PC-3 (cell line): ENCODE results near the gene PRSS38. TPM values are rescaled to one million over a fixed set of nuclear protein-coding genes. Genes with fewer than 3 reads are reported as not detected.
A peak's percentile ranks its signal among the peaks of the same experiment; 100 is the strongest.

Source experiments
- ATAC-seq: fragments of 200-7000 bp; cut with Tn5 transposase; 2 replicates; pipeline ENCODE4 v1.9.1; 2020; ENCODE audit warnings: mild to moderate bottlenecking, moderate library complexity
- BruUV-seq: library from RNA; stranded (reverse); fragments of 400-500 nt; replicated peaks from 2 replicates; lab custom pipeline; 2021; lab: Mats Ljungman, UMichigan
- CTCF ChIA-PET: fragments of 300-600 bp; sonication (Branson Sonifier 250); formaldehyde crosslinking; loops from one replicate; lab custom pipeline; 2022; ENCODE audit warnings: antibody characterized with exemption; lab: Charles Lee
- POLR2A ChIA-PET: fragments of 300-600 bp; sonication (Branson Sonifier 250); formaldehyde crosslinking; loops from one replicate; lab custom pipeline; 2022; ENCODE audit warnings: antibody characterized with exemption; ENCODE audit not compliant: unreplicated experiment; lab: Charles Lee
- DNase-seq: peaks from one replicate; pipeline ENCODE4 v3.0.0-alpha.2; 2015
- H2AFZ ChIP-seq: fragments of 300-600 bp; sonication (generic); 2 replicates; pipeline ENCODE4 v1.6.0; 2016; ENCODE audit warnings: antibody characterized with exemption, low read length
- H3F3A ChIP-seq: fragments of 300-600 bp; sonication (generic); one replicate; pipeline ENCODE4 v1.6.0; 2017; ENCODE audit warnings: antibody characterized with exemption, low read length, control low read depth, mild to moderate bottlenecking; ENCODE audit not compliant: unreplicated experiment
- H3K27ac ChIP-seq: fragments of 300-600 bp; sonication (generic); 2 replicates; pipeline ENCODE4 v1.5.1; 2016; ENCODE audit warnings: mild to moderate bottlenecking, low read length
- H3K27me3 ChIP-seq: fragments of 300-600 bp; sonication (generic); 2 replicates; pipeline ENCODE4 v1.6.1; 2016; ENCODE audit warnings: low read length, mixed read lengths
- H3K36me3 ChIP-seq: fragments of 300-600 bp; sonication (generic); 2 replicates; pipeline ENCODE4 v1.6.1; 2016; ENCODE audit warnings: low read depth, mixed run types, low read length, mixed read lengths
- H3K4me1 ChIP-seq: fragments of 300-600 bp; sonication (generic); 2 replicates; pipeline ENCODE4 v1.5.1; 2016; ENCODE audit warnings: low read length; ENCODE audit not compliant: insufficient read depth
- H3K4me2 ChIP-seq: fragments of 300-600 bp; sonication (generic); 2 replicates; pipeline ENCODE4 v1.6.0; 2016; ENCODE audit warnings: low read length
- H3K4me3 ChIP-seq: fragments of 300-600 bp; sonication (generic); 2 replicates; pipeline ENCODE4 v1.5.1; 2016; ENCODE audit warnings: mild to moderate bottlenecking, low read length, mixed read lengths
- H3K79me2 ChIP-seq: fragments of 300-600 bp; sonication (generic); 2 replicates; pipeline ENCODE4 v1.6.1; 2017; ENCODE audit warnings: low read length, mixed read lengths
- H3K9ac ChIP-seq: fragments of 300-600 bp; sonication (generic); 2 replicates; pipeline ENCODE4 v1.6.0; 2016; ENCODE audit warnings: mild to moderate bottlenecking, low read length
- H3K9me2 ChIP-seq: fragments of 300-600 bp; sonication (generic); replicated peaks from 2 replicates; pipeline ENCODE4 v1.6.1; 2016; ENCODE audit warnings: mixed run types, low read length, mixed read lengths
- H3K9me3 ChIP-seq: fragments of 300-600 bp; sonication (generic); 2 replicates; pipeline ENCODE4 v1.6.1; 2016; ENCODE audit warnings: low read length, mixed read lengths
- H4K20me1 ChIP-seq: fragments of 300-600 bp; sonication (generic); 2 replicates; pipeline ENCODE4 v1.6.1; 2016; ENCODE audit warnings: low read length, mixed read lengths
- EZH2 ChIP-seq: fragments of 300-600 bp; sonication (generic); IDR thresholded peaks from one replicate; pipeline ENCODE4 v1.6.1; 2017; ENCODE audit warnings: antibody characterized with exemption, mild to moderate bottlenecking, low read length; ENCODE audit not compliant: unreplicated experiment
- EZH2phosphoT487 ChIP-seq: fragments of 300-600 bp; sonication (generic); IDR thresholded peaks from 2 replicates; pipeline ENCODE4 v1.6.1; 2018; ENCODE audit warnings: mild to moderate bottlenecking, antibody characterized with exemption, low read length, borderline replicate concordance
- intact Hi-C: fragments of 100-400 bp; cut with micrococcal nuclease; formaldehyde crosslinking; loops from 2 replicates; pipeline ENCODE4 v1.9.0; 2023
- total RNA-seq: library from RNA; depleted of rRNA; stranded (reverse); fragments of >200 nt; gene quantifications from 2 replicates; pipeline ENCODE4 v1.2.3, GENCODE V29; 2014
- TF ChIP-seq, protein P1 (sequence below): fragments of 300-600 bp; sonication (generic); conservative IDR thresholded peaks from 2 replicates; pipeline ENCODE4 v1.5.1; 2017; ENCODE audit warnings: antibody characterized with exemption, low read depth, mild to moderate bottlenecking, low read length

Gene PRSS38
- total RNA-seq, 1 experiment from 2014 or later = not detected

DNA sequence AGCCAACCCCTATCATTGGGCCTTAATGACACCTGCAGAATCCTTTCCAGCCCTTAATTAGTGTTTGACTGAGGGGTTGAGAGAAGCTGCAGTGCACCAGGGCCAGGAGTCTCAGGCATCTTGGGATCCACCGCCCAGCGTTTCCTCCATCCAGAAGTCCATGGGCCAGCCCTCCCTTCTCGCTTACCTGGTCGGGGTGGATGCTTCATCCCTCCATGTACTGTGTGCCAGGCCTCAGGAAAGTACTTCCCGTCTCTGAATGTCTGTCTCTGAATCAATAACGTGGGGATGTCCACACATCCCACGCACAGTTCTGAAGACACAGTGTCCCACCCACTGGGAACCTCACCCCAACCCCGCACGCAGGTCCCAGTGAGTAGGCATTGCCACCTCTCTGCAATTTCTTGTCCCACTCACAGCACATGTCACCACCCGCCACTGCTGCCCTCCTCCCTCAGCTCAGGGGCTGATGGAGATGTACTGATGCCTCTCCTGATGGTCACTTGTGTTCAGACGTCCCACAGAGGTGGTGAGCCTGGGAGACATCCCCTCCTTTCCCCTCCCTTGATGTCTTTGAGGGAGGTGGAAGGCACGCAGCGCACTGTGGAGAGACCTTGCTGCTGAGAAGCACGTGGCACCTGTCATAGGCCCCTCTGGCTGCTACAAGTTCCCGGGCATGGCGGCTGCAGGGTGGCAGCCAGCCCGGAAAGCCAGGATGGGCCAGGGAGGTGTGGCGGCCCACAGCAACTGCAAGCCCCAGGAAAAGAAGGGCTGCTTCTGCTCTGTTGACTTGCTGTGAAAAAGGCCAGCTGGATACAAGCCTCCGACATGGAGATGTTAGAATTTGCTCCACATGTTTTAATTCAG is 29.4 kb upstream of the PRSS38 start:
- H3K4me3 ChIP-seq = no peak overlapping the region
- no peak overlapping the region for H3K27ac ChIP-seq
- no peaks in the 10 kb centered on the region for H4K20me1 ChIP-seq
- BruUV-seq = no TSS peak
- ATAC-seq = no peak
- H3K79me2 ChIP-seq = no peaks in the 10 kb centered on the region
- ChIA-PET CTCF (no interaction called here), POLR2A (no interaction called here)
- H2AFZ ChIP-seq = no peak overlapping the region
- TF ChIP-seq, protein P1, sequence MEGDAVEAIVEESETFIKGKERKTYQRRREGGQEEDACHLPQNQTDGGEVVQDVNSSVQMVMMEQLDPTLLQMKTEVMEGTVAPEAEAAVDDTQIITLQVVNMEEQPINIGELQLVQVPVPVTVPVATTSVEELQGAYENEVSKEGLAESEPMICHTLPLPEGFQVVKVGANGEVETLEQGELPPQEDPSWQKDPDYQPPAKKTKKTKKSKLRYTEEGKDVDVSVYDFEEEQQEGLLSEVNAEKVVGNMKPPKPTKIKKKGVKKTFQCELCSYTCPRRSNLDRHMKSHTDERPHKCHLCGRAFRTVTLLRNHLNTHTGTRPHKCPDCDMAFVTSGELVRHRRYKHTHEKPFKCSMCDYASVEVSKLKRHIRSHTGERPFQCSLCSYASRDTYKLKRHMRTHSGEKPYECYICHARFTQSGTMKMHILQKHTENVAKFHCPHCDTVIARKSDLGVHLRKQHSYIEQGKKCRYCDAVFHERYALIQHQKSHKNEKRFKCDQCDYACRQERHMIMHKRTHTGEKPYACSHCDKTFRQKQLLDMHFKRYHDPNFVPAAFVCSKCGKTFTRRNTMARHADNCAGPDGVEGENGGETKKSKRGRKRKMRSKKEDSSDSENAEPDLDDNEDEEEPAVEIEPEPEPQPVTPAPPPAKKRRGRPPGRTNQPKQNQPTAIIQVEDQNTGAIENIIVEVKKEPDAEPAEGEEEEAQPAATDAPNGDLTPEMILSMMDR = no peak
- TF ChIP-seq EZH2phosphoT487 (no peak), EZH2 (no peak)
- no peak for DNase-seq
- intact Hi-C loops = loop anchor here (10.0 kb wide), 1 partner anchor 379 kb away; the partner anchor contains the start of gene IBA57
- H3K9me3 ChIP-seq = no peaks in the 10 kb centered on the region
- no peaks in the 10 kb centered on the region for H3K27me3 ChIP-seq
- H3K9me2 ChIP-seq = no peaks in the 10 kb centered on the region
- H3K9ac ChIP-seq = no peak overlapping the region
- peaks cover 5% of the 10 kb centered on the region; the same call in 1 of the 2 replicates for H3K36me3 ChIP-seq
- no peaks in the 10 kb centered on the region for H3F3A ChIP-seq
- peaks cover 18% of the 10 kb centered on the region for H3K4me1 ChIP-seq
- no peak overlapping the region for H3K4me2 ChIP-seq

DNA sequence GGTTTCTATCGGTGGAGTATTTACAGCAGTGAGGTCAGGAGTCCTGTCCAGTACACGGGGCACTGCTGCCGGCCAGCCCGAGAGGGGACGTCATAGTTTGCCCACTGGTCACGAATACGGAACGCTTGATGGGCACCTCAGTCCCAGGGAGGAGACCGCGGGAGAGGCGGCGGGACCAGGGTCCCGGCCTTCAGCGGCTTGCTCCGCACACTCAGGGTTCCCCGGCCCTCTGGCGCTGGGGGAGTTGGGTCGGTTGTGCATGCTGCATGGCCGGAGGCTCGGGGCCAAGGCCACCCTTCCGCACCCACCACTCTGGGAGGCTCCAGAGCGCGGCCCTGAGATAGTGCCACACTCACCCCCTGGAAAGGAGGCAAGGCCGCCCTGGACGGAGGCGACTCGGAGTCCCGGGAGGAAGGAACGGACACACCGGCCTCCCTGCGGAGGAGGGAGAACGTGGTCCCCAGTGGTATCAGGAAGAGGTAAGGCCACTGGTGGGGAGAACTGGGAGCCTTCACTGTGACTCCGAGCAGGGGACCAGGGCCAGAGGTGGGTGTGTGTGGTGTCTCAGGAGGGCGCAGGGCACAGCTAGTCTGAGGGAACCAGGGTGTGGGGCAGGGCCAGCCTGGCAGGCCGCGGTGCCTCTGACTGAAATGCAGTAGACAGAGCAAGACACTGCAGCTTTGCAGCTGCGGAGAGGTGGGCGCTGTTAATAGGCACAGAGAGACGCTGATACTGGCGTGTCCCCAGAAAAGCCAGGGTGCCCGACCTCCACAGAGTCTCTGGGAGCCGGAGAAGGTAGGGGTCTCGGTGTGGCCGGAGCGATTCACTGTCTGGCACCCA is 28.6 kb upstream of the PRSS38 start:
- Histone ChIP-seq H3K4me3 (peak overlapping the region; percentile 67), H4K20me1 (no peaks in the 10 kb centered on the region), H3K9ac (peak overlapping the region; percentile 13), H3K9me3 (no peaks in the 10 kb centered on the region), H3K79me2 (no peaks in the 10 kb centered on the region), H3F3A (no peaks in the 10 kb centered on the region), H3K27ac (no peak overlapping the region), H2AFZ (peak overlapping the region; percentile 75), H3K36me3 (peaks cover 5% of the 10 kb centered on the region; the same call in 1 of the 2 replicates), H3K27me3 (no peaks in the 10 kb centered on the region), H3K4me1 (peaks cover 18% of the 10 kb centered on the region), H3K9me2 (no peaks in the 10 kb centered on the region), H3K4me2 (peak overlapping the region; percentile 90)
- ChIA-PET CTCF (interaction anchor here (1.2 kb wide), 1 partner anchor 23 kb away, joined by 13 read pairs; no protein-coding TSS in a partner anchor), POLR2A (no interaction called here)
- intact Hi-C loops = loop anchor here (10.0 kb wide), 1 partner anchor 378 kb away; the partner anchor contains the start of gene IBA57
- TF ChIP-seq EZH2phosphoT487 (no peak), EZH2 (no peak)
- TF ChIP-seq, protein P1 = no peak
- no peak for DNase-seq
- TSS peak; percentile 86 for BruUV-seq
- ATAC-seq = no peak
